ENCODE measurements around the gene ADAMTS2. TPM values are rescaled to one million over a fixed set of nuclear protein-coding genes. Genes with fewer than 3 reads are reported as not detected.

ADAMTS2 gene
- total RNA-seq, 3 donors from 2014 or later (not counting 1 experiment from before 2014, with no cell fraction given): 0.28 TPM; not detected in 2

DNA sequence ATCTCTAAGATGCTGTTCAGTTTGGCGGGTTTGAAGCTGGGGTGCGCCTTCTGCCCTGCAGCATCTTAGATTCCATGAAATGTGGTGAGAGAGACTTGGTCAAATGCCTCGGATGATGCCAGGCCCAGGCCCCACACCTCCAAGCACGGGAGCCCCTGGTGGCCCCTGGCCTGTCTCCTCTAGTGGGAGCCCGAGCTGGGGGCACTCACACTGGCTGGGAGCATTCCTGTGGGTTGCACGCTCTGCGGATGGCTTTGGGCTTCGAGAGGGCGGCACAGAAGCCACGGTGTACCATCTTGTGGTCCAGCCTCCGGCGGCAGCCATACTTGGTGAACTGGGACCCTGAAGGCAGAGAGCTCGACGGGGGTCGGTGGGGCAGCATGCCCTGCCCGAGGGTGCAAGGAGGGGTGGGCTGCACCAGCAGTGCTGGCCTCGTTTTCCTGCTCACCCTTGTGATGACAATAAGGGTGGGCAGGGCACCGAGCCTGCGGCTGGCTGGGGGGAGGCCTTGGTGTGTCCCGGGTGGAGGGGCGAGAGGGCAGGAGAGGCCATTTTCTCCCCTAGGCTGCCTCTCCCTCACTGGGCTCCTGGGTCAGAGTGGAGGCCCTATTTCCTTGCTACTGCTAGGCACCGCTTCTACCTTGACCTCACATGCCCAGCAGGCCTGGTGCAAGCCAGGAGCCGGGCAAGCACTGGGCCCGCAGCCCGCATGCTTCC, 219.3 kb downstream of the ADAMTS2 start:
- H3K4me3 Mint-ChIP-seq: no peak overlapping the region
- intact Hi-C loops (cut with micrococcal nuclease): no loop called here
- no peaks in the 10 kb centered on the region for H3K9me3 Mint-ChIP-seq
- H3K36me3 Mint-ChIP-seq: no peaks in the 10 kb centered on the region
- H3K36me3 ChIP-seq (ENCODE audit: control insufficient read depth, insufficient read depth, low read length): no peaks in the 10 kb centered on the region
- no peaks in the 10 kb centered on the region for H3K27me3 Mint-ChIP-seq (ENCODE audit: low read depth in 2 of 2)
- peaks cover 11% of the 10 kb centered on the region for H3K9me3 ChIP-seq (ENCODE audit: control insufficient read depth, insufficient read depth, low read length)
- H3K4me1 Mint-ChIP-seq: no peaks in the 10 kb centered on the region
- H3K4me1 ChIP-seq (ENCODE audit: control insufficient read depth, insufficient read depth, low read length): no peaks in the 10 kb centered on the region
- DNase-seq (no peak), ATAC-seq (no peak)
- H3K27ac ChIP-seq (ENCODE audit: low read length): no peak overlapping the region
- no peaks in the 10 kb centered on the region for H3K27me3 ChIP-seq (ENCODE audit: control insufficient read depth, insufficient read depth, low read length)
- TF ChIP-seq, protein P1, sequence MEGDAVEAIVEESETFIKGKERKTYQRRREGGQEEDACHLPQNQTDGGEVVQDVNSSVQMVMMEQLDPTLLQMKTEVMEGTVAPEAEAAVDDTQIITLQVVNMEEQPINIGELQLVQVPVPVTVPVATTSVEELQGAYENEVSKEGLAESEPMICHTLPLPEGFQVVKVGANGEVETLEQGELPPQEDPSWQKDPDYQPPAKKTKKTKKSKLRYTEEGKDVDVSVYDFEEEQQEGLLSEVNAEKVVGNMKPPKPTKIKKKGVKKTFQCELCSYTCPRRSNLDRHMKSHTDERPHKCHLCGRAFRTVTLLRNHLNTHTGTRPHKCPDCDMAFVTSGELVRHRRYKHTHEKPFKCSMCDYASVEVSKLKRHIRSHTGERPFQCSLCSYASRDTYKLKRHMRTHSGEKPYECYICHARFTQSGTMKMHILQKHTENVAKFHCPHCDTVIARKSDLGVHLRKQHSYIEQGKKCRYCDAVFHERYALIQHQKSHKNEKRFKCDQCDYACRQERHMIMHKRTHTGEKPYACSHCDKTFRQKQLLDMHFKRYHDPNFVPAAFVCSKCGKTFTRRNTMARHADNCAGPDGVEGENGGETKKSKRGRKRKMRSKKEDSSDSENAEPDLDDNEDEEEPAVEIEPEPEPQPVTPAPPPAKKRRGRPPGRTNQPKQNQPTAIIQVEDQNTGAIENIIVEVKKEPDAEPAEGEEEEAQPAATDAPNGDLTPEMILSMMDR (IDR thresholded peaks at IDR 0.05): no peak
- WGBS (ENCODE audit: insufficient coverage): 89% methylated on average over 25 of the region's 25 CpGs
- no peak overlapping the region for H3K27ac Mint-ChIP-seq
- no peak overlapping the region for H3K4me3 ChIP-seq (ENCODE audit: low read length)

DNA sequence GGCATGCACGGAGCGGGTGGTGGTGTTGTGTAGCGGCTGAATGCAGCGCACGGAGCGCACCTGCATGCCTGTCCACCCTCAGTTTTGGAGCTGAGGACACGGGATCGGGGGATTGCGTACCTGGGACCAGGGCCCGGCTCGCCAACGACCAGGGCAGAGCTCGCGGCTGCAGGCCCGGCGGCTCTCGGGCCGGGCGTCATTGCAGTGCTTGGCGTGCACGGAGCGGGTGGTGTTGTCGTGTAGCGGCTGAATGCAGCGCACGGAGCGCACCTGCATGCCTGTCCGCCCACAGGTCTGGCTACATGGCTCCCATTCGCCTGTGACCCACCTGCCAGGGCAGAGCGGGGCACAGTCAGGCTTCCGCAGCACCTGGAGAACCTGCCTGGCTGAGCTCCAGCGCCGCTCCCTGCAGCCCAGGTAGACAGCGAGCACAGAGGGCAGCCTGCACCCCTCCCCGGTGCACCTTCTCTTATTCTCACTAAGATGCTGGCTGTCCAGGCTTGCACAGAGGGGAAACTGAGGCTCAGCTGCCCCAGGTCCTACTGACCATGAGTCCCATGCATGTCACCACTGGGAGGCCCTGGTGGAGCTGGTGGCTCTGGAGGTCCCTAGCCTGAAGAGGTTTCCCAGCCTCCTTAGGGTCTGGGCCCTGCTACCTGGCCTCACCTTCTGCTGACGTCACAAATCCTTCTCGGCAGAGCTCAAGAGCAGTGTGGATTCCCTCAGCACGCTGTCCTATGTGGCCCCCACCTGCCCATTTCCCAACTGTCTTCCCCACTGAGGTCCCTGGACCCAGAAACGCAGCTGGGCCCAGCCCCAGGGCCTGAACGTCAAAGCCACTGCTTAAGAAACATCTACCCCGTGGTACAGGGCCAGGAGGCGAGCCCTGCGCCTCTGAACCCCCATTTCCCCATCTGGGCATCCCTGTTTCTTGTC, 220.1 kb downstream of the ADAMTS2 start:
- no peaks in the 10 kb centered on the region for H3K27me3 ChIP-seq (ENCODE audit: control insufficient read depth, insufficient read depth, low read length)
- intact Hi-C loops (cut with micrococcal nuclease): no loop called here
- H3K4me3 Mint-ChIP-seq: no peak overlapping the region
- H3K27ac ChIP-seq (ENCODE audit: low read length): no peak overlapping the region
- H3K4me1 ChIP-seq (ENCODE audit: control insufficient read depth, insufficient read depth, low read length): no peaks in the 10 kb centered on the region
- H3K36me3 Mint-ChIP-seq: no peaks in the 10 kb centered on the region
- no peaks in the 10 kb centered on the region for H3K27me3 Mint-ChIP-seq (ENCODE audit: low read depth in 2 of 2)
- TF ChIP-seq, protein P1 (IDR thresholded peaks at IDR 0.05): no peak
- ATAC-seq (no peak), DNase-seq (no peak)
- peaks cover 16% of the 10 kb centered on the region for H3K9me3 ChIP-seq (ENCODE audit: control insufficient read depth, insufficient read depth, low read length)
- H3K27ac Mint-ChIP-seq: no peak overlapping the region
- H3K36me3 ChIP-seq (ENCODE audit: control insufficient read depth, insufficient read depth, low read length): no peaks in the 10 kb centered on the region
- H3K9me3 Mint-ChIP-seq: peaks cover 1% of the 10 kb centered on the region in 2 donors
- H3K4me3 ChIP-seq (ENCODE audit: low read length): no peak overlapping the region
- no peaks in the 10 kb centered on the region for H3K4me1 Mint-ChIP-seq
- 94% methylated on average over 43 of the region's 43 CpGs for WGBS (ENCODE audit: insufficient coverage)

DNA sequence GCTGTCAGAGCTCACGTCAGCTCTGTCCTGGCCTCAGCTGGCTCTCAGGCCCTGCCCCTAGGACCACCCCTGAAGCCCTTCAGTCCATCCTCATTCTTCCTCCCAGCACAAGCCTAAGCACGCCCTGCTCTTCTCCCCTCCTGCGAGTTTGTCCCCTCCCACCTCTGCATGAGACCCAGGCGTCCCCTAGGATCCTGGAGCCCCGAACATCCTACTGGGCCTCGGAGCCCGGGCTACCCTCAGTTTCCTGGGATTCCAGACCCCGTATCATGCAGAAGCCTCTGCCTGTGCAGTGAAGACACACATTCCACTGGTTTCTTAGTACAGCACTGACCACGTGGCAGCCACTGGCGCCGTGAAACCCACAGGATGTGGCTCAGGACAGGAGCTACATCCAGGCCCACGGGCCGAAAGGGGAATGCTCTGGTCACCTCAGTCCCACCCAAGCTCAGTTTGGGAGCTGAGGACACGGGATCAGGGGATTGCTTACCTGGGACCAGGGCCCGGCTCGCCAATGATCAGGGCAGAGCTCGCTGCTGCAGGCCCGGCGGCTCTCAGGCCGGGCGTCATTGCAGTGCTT, 220.9 kb downstream of the ADAMTS2 start:
- no peak overlapping the region for H3K4me3 ChIP-seq (ENCODE audit: low read length)
- Mint-ChIP-seq H3K4me3 (no peak overlapping the region), H3K36me3 (no peaks in the 10 kb centered on the region), H3K9me3 (peaks cover 2 to 3% of the 10 kb centered on the region in 2 donors), H3K27me3 (ENCODE audit: low read depth in 2 of 2) (no peaks in the 10 kb centered on the region), H3K4me1 (no peaks in the 10 kb centered on the region), H3K27ac (no peak overlapping the region)
- H3K4me1 ChIP-seq (ENCODE audit: control insufficient read depth, insufficient read depth, low read length): no peaks in the 10 kb centered on the region
- no peak overlapping the region for H3K27ac ChIP-seq (ENCODE audit: low read length)
- intact Hi-C loops (cut with micrococcal nuclease): no loop called here
- DNase-seq (no peak), ATAC-seq (no peak)
- peaks cover 16% of the 10 kb centered on the region for H3K9me3 ChIP-seq (ENCODE audit: control insufficient read depth, insufficient read depth, low read length)
- H3K36me3 ChIP-seq (ENCODE audit: control insufficient read depth, insufficient read depth, low read length): no peaks in the 10 kb centered on the region
- no peaks in the 10 kb centered on the region for H3K27me3 ChIP-seq (ENCODE audit: control insufficient read depth, insufficient read depth, low read length)
- TF ChIP-seq, protein P1 (IDR thresholded peaks at IDR 0.05): no peak
- 91% methylated on average over 21 of the region's 21 CpGs for WGBS (ENCODE audit: insufficient coverage)

Data from natural killer cell (primary cell).